Caco-2 (cell line): ENCODE measurements around the gene TSPAN14. TPM values are rescaled to one million over a fixed set of nuclear protein-coding genes. Genes with fewer than 3 reads are reported as not detected.

Source experiments
- BruUV-seq: library from RNA; stranded (reverse); fragments of 400-500 nt; replicated peaks from 2 replicates; lab custom pipeline; 2021; lab: Mats Ljungman, UMichigan
- CTCF ChIA-PET: fragments of 300-600 bp; sonication (Branson Sonifier 250); formaldehyde crosslinking; loops from one replicate; lab custom pipeline; 2022; ENCODE audit warnings: antibody characterized with exemption; lab: Charles Lee
- POLR2A ChIA-PET: fragments of 300-600 bp; sonication (Branson Sonifier 250); formaldehyde crosslinking; loops from one replicate; lab custom pipeline; 2022; ENCODE audit warnings: antibody characterized with exemption; lab: Charles Lee
- DNase-seq, 2 experiments: peaks; one replicate each; pipeline versions ENCODE4 v3.0.0 to v3.0.0-alpha.2; 2020 to 2022
- H3K27me3 ChIP-seq: replicated peaks from 2 replicates; pipeline ENCODE4 v1.6.0; 2011; ENCODE audit warnings: low read length; ENCODE audit not compliant: control insufficient read depth, insufficient read depth
- H3K36me3 ChIP-seq: 2 replicates; pipeline ENCODE4 v1.5.1; 2011; ENCODE audit warnings: low read length; ENCODE audit not compliant: control insufficient read depth, insufficient read depth
- H3K4me1 ChIP-seq: fragments of 250-450 bp; sonication (Bioruptor Pico); 2 replicates; pipeline ENCODE4 v1.5.1; 2020; ENCODE audit warnings: mild to moderate bottlenecking
- H3K4me3 ChIP-seq: 2 replicates; pipeline ENCODE4 v1.5.1; 2011; ENCODE audit warnings: low read depth, mild to moderate bottlenecking, control low read depth, low read length
- H3K9me3 ChIP-seq: fragments of 250-450 bp; sonication (Bioruptor Pico); 2 replicates; pipeline ENCODE4 v1.5.1; 2020; ENCODE audit warnings: mild to moderate bottlenecking, moderate library complexity
- H3K27ac Mint-ChIP-seq: one replicate; pipeline ENCODE4 v1.8.0; 2022; ENCODE audit warnings: mixed read lengths; ENCODE audit not compliant: unreplicated experiment
- H3K27me3 Mint-ChIP-seq: one replicate; pipeline ENCODE4 v1.8.0; 2022; ENCODE audit warnings: mixed read lengths; ENCODE audit not compliant: insufficient read depth, unreplicated experiment
- H3K36me3 Mint-ChIP-seq: one replicate; pipeline ENCODE4 v1.8.0; 2022; ENCODE audit warnings: mild to moderate bottlenecking, mixed read lengths; ENCODE audit not compliant: insufficient read depth, unreplicated experiment
- H3K4me1 Mint-ChIP-seq: one replicate; pipeline ENCODE4 v1.8.0; 2022; ENCODE audit warnings: low read depth, mixed read lengths; ENCODE audit not compliant: unreplicated experiment
- H3K4me3 Mint-ChIP-seq: one replicate; pipeline ENCODE4 v1.8.0; 2022; ENCODE audit warnings: mild to moderate bottlenecking, moderate library complexity, mixed read lengths; ENCODE audit not compliant: unreplicated experiment
- H3K9me3 Mint-ChIP-seq: one replicate; pipeline ENCODE4 v1.8.0; 2022; ENCODE audit warnings: mixed read lengths; ENCODE audit not compliant: unreplicated experiment
- intact Hi-C: fragments of 100-400 bp; cut with micrococcal nuclease; formaldehyde crosslinking; loops from one replicate; pipeline ENCODE4 v1.10.0; 2022; ENCODE audit not compliant: unreplicated experiment
- total RNA-seq: library from RNA; stranded (reverse); gene quantifications from 2 replicates; pipeline ENCODE4 v1.2.3, GENCODE V29; 2022
- TF ChIP-seq, protein P1 (sequence below), 2 experiments: fragments of 200-600 bp in 1 of 2; IDR thresholded peaks; 1 replicate in 1 of 2; 2 replicates in 1 of 2; pipeline versions ENCODE4 v1.5.1 to v1.8.0; 2011 to 2022; ENCODE audit warnings: antibody characterized with exemption in 1 of 2, control low read depth in 1 of 2, inconsistent platforms in 1 of 2, low read depth in 1 of 2, low read length in 1 of 2, mild to moderate bottlenecking in 1 of 2, moderate library complexity in 1 of 2; ENCODE audit not compliant: insufficient read depth in 1 of 2, severe bottlenecking in 1 of 2, unreplicated experiment in 1 of 2

TSPAN14 gene
- total RNA-seq, 1 experiment from 2014 or later: 140 TPM

DNA sequence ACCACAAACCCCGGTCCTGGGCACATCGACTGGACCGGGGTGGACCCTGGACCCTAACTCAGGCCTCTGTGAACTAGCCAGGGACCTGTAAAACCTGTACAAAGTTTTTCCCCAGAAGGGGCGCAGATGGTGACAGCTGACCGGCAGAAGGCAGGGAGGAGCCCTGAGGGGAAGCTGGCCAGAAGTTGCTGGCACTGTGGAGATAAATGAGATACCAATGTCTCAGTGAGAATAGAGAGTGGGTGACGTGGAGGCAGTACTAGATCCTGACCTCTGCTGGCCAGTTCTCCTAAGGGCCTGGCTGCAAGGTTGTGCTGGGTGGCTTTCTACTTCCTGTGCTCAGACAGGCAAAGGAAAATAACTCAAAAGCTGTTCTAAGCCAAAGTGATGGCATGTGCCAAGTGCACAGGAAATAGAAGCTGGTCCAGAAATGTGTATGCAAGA, 10.6 kb upstream of the TSPAN14 start:
- CTCF ChIA-PET: interaction anchor here (1.0 to 2.9 kb wide), 13 partner anchors 16 to 218 kb away, joined by 3 to 60 read pairs (median 6); no protein-coding TSS in a partner anchor
- no peak overlapping the region for H3K4me3 Mint-ChIP-seq
- intact Hi-C loops: loop anchor here (1.0 to 5.0 kb wide), 3 partner anchors 60 to 187 kb away; no protein-coding TSS in a partner anchor
- no peaks in the 10 kb centered on the region for H3K27me3 Mint-ChIP-seq
- peak in 1 of 2 experiments; percentile 49 for DNase-seq
- H3K9me3 ChIP-seq: no peaks in the 10 kb centered on the region
- H3K4me3 ChIP-seq: no peak overlapping the region
- H3K36me3 Mint-ChIP-seq: peaks cover 5% of the 10 kb centered on the region
- H3K9me3 Mint-ChIP-seq: no peaks in the 10 kb centered on the region
- peaks cover 44% of the 10 kb centered on the region for H3K4me1 ChIP-seq
- POLR2A ChIA-PET: no interaction called here
- no peaks in the 10 kb centered on the region for H3K27me3 ChIP-seq
- H3K4me1 Mint-ChIP-seq: peaks cover 40% of the 10 kb centered on the region
- BruUV-seq: no TSS peak
- TF ChIP-seq, protein P1, sequence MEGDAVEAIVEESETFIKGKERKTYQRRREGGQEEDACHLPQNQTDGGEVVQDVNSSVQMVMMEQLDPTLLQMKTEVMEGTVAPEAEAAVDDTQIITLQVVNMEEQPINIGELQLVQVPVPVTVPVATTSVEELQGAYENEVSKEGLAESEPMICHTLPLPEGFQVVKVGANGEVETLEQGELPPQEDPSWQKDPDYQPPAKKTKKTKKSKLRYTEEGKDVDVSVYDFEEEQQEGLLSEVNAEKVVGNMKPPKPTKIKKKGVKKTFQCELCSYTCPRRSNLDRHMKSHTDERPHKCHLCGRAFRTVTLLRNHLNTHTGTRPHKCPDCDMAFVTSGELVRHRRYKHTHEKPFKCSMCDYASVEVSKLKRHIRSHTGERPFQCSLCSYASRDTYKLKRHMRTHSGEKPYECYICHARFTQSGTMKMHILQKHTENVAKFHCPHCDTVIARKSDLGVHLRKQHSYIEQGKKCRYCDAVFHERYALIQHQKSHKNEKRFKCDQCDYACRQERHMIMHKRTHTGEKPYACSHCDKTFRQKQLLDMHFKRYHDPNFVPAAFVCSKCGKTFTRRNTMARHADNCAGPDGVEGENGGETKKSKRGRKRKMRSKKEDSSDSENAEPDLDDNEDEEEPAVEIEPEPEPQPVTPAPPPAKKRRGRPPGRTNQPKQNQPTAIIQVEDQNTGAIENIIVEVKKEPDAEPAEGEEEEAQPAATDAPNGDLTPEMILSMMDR (IDR thresholded peaks at IDR 0.05; ENCODE audit: insufficient read depth in 1 of 2, low read depth in 1 of 2, low read length in 1 of 2, severe bottlenecking in 1 of 2, unreplicated experiment in 1 of 2): peak in 1 of 2 experiments; percentile 71
- no peaks in the 10 kb centered on the region for H3K36me3 ChIP-seq
- peak overlapping the region; percentile 44 for H3K27ac Mint-ChIP-seq

DNA sequence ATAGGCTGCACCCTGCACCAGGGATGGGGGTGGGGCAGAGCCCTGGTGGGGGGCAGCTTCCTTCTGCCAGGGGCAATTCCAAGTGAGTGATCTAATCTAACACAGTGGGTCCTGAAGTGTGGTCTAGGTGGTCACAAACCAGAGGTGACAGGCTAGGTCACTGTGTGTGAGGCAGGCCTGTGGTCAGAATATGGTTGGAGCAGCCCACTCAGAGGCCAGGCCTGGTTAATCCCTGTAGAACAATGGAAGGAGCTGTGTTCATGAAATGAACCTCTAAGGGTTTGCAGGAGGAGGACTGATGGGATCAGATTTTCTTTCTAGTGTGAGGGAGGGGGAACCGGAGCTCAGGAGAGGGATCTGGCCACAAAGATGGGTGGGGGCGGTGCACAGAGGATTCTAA, 10.0 kb upstream of the TSPAN14 start:
- TF ChIP-seq, protein P1 (IDR thresholded peaks at IDR 0.05; ENCODE audit: insufficient read depth in 1 of 2, low read depth in 1 of 2, low read length in 1 of 2, severe bottlenecking in 1 of 2, unreplicated experiment in 1 of 2): no peak
- H3K27me3 Mint-ChIP-seq: no peaks in the 10 kb centered on the region
- Histone ChIP-seq H3K4me3 (no peak overlapping the region), H3K4me1 (peaks cover 50% of the 10 kb centered on the region), H3K9me3 (no peaks in the 10 kb centered on the region), H3K36me3 (no peaks in the 10 kb centered on the region), H3K27me3 (no peaks in the 10 kb centered on the region)
- ChIA-PET POLR2A (interaction anchor here (1.1 to 1.4 kb wide), 2 partner anchors 60 to 63 kb away, joined by 6 to 8 read pairs; no protein-coding TSS in a partner anchor), CTCF (interaction anchor here (0.9 to 2.9 kb wide), 20 partner anchors 9 to 219 kb away, joined by 3 to 60 read pairs (median 5); no protein-coding TSS in a partner anchor)
- intact Hi-C loops: loop anchor here (1.0 to 5.0 kb wide), 7 partner anchors 61 to 480 kb away; no protein-coding TSS in a partner anchor
- no peaks in the 10 kb centered on the region for H3K9me3 Mint-ChIP-seq
- peaks cover 46% of the 10 kb centered on the region for H3K4me1 Mint-ChIP-seq
- H3K36me3 Mint-ChIP-seq: peaks cover 5% of the 10 kb centered on the region
- no TSS peak for BruUV-seq
- DNase-seq: no peak
- peak overlapping the region; percentile 44 for H3K27ac Mint-ChIP-seq
- H3K4me3 Mint-ChIP-seq: no peak overlapping the region

DNA sequence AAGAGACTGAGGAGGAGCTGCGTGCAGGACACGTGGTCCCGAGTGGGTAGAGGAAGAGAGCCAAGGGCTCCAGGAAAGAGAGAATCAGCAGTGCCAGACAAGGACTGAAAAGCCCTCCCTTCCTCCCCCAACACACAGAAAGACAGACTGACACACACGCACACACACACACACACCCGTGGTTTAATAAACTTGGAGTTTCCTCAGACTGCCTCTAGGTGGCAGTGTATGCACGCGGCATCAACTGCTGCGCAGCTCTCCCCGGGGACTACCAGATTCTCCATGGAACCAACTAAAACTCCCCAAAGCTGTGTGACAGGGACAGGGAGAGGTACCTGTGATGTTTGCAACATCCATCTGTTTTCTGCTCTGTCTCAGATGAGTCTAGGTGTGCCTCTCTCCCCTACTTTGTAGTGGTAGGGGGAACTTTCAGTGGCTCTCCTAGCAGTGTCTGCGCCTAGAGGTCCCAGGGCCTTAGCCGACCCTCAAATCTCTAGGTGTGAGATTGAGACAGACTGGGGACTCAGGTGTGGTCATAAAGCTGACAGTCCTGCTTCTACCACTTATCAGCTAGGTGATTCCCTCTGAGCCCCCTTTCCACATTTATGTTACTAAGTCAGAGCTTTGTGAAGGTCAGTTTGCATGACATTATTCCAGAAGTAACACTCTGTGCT, 9.3 kb upstream of the TSPAN14 start:
- TF ChIP-seq, protein P1 (IDR thresholded peaks at IDR 0.05; ENCODE audit: insufficient read depth in 1 of 2, low read depth in 1 of 2, low read length in 1 of 2, severe bottlenecking in 1 of 2, unreplicated experiment in 1 of 2): peak; percentile 82 to 91
- Histone ChIP-seq H3K9me3 (no peaks in the 10 kb centered on the region), H3K4me1 (peaks cover 57% of the 10 kb centered on the region), H3K27me3 (no peaks in the 10 kb centered on the region), H3K36me3 (no peaks in the 10 kb centered on the region), H3K4me3 (no peak overlapping the region)
- intact Hi-C loops: loop anchor here (1.0 to 5.0 kb wide), 7 partner anchors 61 to 480 kb away; no protein-coding TSS in a partner anchor
- DNase-seq: peak; percentile 63 to 77
- CTCF ChIA-PET: interaction anchor here (0.6 to 2.9 kb wide), 23 partner anchors 8 to 501 kb away, joined by 3 to 60 read pairs (median 5); no protein-coding TSS in a partner anchor
- Mint-ChIP-seq H3K4me1 (peaks cover 51% of the 10 kb centered on the region), H3K9me3 (no peaks in the 10 kb centered on the region), H3K27ac (no peak overlapping the region), H3K4me3 (no peak overlapping the region), H3K36me3 (peaks cover 5% of the 10 kb centered on the region), H3K27me3 (no peaks in the 10 kb centered on the region)
- BruUV-seq: no TSS peak
- POLR2A ChIA-PET: interaction anchor here (0.6 to 1.4 kb wide), 3 partner anchors 60 to 90 kb away, joined by 3 to 8 read pairs (median 6); no protein-coding TSS in a partner anchor
